Measurements from ENCODE around the gene CPLX4.

DNA sequence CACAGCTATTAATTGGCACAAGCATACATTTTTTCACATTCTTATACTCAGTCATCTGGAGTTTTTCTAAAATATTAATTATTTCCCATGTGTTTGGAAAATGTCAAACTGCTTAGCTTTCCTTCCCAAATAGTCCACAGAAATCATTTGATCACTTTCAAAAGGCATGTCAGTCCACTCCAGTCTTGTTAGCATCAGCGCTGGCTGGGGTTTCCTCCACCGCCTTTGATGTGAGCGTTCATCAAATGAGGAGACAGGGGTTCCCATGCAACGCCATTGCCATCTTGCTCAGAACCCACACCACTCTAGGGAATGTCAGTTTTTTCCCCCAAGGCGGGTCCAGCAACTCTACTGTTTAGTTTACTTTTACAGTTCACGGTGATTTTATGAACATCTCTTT is 32.1 kb downstream of the CPLX4 start:
- TF ChIP-seq, protein P1, sequence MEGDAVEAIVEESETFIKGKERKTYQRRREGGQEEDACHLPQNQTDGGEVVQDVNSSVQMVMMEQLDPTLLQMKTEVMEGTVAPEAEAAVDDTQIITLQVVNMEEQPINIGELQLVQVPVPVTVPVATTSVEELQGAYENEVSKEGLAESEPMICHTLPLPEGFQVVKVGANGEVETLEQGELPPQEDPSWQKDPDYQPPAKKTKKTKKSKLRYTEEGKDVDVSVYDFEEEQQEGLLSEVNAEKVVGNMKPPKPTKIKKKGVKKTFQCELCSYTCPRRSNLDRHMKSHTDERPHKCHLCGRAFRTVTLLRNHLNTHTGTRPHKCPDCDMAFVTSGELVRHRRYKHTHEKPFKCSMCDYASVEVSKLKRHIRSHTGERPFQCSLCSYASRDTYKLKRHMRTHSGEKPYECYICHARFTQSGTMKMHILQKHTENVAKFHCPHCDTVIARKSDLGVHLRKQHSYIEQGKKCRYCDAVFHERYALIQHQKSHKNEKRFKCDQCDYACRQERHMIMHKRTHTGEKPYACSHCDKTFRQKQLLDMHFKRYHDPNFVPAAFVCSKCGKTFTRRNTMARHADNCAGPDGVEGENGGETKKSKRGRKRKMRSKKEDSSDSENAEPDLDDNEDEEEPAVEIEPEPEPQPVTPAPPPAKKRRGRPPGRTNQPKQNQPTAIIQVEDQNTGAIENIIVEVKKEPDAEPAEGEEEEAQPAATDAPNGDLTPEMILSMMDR (IDR thresholded peaks at IDR 0.05; ENCODE audit: low read length): no peak
- no peak for TF ChIP-seq EZH2 (IDR thresholded peaks at IDR 0.05; ENCODE audit: borderline replicate concordance, low read length)
